NCI-H128 (cell line): ENCODE results near the gene RNF25.

Source experiments
- DNase-seq: peaks from one replicate; lab custom pipeline; 2025; ENCODE audit not compliant: unreplicated experiment; lab: John Stamatoyannopoulos, UW

The RNF25 gene

DNA sequence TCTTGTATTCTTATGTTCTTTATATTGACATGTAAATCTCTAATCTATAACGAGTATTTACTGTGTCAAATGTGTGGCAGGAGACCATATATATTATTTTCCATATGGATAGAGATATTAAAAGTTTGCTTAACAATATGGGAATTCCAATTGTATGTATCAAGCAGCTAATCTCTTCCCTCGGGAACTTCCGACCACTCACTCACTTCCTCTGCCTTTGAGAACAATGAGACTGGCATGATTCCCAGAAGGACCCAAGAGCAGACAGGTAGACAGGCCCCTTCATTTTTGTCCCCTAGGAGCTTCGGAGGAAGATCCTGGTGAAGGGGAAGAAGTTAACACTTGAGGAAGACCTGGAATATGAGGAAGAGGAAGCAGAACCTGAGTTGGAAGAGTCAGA, 40.0 kb downstream of the RNF25 start:
- no peak for DNase-seq

DNA sequence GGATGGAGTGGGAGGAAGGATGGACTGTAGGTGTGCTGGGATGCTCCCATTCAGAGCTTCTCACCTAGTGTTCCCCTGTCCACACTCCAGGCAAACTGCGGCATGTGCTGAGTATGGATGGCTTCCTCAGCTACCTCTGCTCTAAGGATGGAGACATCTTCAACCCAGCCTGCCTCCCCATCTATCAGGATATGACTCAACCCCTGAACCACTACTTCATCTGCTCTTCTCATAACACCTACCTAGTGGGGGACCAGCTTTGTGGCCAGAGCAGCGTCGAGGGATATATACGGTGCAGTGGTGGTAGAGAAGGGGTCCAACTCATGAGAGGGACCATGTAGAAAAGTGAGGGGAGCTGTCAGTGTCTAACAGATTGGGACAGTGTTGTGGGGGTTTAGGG, 43.9 kb downstream of the RNF25 start:
- no peak for DNase-seq

DNA sequence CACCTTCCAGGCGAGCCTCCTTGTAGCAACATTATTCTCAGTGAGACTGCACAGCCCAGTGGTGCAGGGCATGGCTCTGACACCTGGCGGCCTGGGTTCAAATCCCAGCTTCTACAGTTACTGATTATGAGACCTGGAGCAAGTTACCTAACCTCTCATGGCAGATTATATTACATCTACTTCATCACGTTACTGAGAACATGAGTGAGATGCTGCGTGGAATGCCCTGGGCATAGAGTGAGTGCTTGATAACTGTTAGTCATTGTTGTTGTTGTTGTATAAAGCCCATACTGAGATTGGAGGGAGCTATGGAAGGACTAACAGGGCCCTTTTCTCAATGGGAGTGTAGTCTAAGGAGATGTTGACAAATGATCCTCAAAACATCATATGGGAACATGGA, 45.4 kb downstream of the RNF25 start:
- DNase-seq = no peak

DNA sequence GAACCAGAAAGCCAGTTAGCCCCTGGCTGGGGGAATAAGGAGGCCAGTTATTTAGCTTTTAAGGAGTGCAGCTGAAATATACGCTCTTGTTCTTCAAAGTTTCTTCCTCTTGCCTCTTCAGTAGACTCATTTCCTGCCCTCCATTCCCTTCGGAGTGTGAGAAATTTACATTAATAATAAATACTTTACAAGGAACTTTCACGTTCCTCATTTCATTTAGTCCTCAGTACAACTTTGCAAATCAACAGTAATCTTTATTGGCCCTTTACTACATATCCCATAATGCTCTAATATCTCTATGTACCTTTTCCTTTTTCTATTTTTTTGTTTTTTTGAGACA, 48.5 kb downstream of the RNF25 start:
- DNase-seq = no peak

DNA sequence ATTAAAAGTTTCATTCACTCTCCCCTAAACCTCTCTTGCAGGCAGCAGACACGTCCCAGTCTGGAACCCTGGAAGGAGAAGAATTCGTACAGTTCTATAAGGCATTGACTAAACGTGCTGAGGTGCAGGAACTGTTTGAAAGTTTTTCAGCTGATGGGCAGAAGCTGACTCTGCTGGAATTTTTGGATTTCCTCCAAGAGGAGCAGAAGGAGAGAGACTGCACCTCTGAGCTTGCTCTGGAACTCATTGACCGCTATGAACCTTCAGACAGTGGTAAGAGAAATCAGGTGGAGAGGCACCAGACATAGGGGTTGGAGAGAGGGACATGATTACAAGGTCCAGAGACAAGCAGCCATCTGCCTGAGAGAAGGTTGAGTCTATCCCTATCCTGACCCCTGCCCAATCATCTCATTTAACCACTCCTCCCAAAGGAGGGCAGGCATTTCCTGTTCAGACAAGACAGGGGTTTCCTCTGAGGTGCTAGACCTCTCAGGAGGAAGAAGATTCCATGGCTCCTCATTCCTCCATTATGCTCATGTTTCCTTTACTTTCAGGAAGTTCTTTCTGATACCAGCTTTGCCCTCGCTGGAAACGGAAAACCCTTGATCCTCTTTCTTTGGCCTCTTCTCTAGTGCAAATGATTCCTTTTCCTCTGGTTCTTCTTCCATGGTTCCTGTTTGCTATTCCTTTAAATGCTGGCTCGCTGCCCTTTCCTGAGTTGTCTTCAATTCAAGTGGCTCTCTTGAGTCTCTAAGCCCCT, 49.0 kb downstream of the RNF25 start:
- no peak for DNase-seq

DNA sequence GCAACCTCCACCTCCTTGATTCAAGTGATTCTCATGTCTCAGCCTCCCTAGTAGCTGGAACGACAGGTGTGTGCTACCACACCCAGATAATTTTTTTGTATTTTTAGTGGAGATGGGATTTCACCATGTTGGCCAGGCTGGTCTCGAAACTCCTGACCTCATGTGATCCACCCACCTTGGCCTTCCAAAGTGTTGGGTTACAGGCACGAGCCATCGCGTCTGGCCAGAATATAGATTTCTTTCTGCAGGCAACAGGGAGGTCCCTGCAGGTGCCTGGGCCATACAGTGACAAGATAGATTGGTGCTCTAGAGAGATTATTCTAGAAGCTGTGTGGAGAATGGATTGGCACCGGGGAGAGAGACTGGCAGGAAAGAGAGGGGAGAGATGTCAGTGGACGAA, 50.8 kb downstream of the RNF25 start:
- no peak for DNase-seq

DNA sequence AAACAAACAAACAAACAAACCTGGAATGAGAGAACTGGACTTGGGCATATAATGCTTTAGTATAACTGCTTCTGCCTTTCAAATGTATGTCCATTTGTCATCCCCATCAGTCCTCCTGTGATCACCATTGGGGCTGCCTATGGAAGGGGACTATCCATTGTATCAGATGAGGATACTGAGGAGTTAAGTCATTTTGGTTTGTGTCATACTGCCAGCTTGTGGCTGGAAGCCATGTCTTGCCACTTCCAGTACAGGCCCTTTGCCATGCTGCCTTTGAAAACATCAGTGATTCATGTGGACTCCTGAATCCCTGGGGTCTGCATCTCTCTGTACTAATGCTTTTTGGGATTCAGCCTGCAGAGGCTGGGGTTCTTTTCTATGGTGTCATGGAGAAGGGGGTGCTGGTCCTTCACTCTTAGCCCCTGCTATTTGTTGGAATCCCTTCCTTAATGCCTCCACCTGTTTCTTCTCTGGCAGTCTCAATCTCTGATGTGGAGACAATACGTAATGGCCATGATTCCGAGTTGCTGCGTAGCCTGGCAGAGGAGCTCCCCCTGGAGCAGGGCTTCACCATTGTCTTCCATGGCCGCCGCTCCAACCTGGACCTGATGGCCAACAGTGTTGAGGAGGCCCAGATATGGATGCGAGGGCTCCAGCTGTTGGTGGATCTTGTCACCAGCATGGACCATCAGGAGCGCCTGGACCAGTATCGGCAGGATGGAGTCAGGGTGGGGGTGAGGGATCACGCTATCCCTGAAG, 53.5 kb downstream of the RNF25 start:
- DNase-seq = no peak

DNA sequence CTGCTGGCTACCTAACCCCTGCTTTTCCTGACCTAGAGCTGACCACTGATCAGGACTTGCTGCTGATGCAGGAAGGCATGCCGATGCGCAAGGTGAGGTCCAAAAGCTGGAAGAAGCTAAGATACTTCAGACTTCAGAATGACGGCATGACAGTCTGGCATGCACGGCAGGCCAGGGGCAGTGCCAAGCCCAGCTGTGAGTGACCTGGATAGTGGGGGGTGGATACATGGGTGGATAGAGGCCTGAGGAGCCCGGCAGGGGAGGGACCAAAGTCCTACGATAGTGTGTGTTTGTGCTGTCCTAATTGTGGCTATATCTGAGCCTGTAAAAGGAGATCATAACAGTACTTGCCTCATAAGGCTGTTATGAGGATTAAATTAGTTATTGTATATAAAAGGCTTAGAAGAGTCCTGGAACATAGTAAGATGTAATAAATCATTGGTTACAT, 55.9 kb downstream of the RNF25 start:
- DNase-seq = no peak
